ENCODE measurements around the gene GLRX3. TPM values are rescaled to one million over a fixed set of nuclear protein-coding genes. Genes with fewer than 3 reads are reported as not detected.

The GLRX3 gene
- total and polyA plus RNA-seq, 2 of the 13 experiments (the other 11 are each of a cell fraction or from before 2014, with no cell fraction given), result 91.4 to 135 TPM

- TF ChIP-seq ZBTB33 (CRISPR knock-in tag; IDR thresholded peaks at IDR 0.05), result peak; percentile 20; the same call in 1 of the 2 replicates
- no peak for TF ChIP-seq TBP (CRISPR knock-in tag; IDR thresholded peaks at IDR 0.05)
- TF ChIP-seq SMC3 (IDR thresholded peaks at IDR 0.05; ENCODE audit: low read length), result peak; percentile 14; the same call in 1 of the 2 replicates
- TF ChIP-seq LRRFIP1 (CRISPR knock-in tag; conservative IDR thresholded peaks at IDR 0.05), result no peak
- TF ChIP-seq AGO1 (IDR thresholded peaks at IDR 0.05; ENCODE audit: low read depth, low read length, poor library complexity, severe bottlenecking), result no peak
- TF ChIP-seq SMYD3 (CRISPR knock-in tag; IDR thresholded peaks at IDR 0.05), result no peak
Observed at GRCh38 chr10:130179640-130180039, 43.4 kb downstream of the GLRX3 start (continued).

GRCh38 chr10:130180416-130180815, 44.2 kb downstream of the GLRX3 start:
- ChIA-PET POLR2A (no interaction called here), CTCF (ENCODE audit: low intra/inter-chr PET ratio, low total read pairs) (interaction anchor here (0.7 kb wide), 1 partner anchor 71 kb away, joined by 4 read pairs; no protein-coding TSS in a partner anchor)
- Histone ChIP-seq H3K36me3 (replicated peaks in 1 of 2; ENCODE audit: control insufficient read depth in 1 of 2, insufficient read depth in 2 of 2, low read length in 2 of 2) (peaks cover 24 to 73% of the 10 kb centered on the region in 2 experiments; a peak in 4 of 5 replicates), H3K4me1 (ENCODE audit: insufficient read depth, low read length) (no peaks in the 10 kb centered on the region), H3K4me2 (ENCODE audit: low read depth, low read length) (no peak overlapping the region), H3K27me3 (ENCODE audit: control insufficient read depth in 1 of 2, insufficient read depth in 2 of 2, low read length in 2 of 2) (no peaks in the 10 kb centered on the region), H4K20me1 (ENCODE audit: insufficient read depth, low read length) (no peaks in the 10 kb centered on the region; the same call in none of the 2 replicates), H3K27ac (ENCODE audit: extremely low read length, insufficient read depth, low read length) (no peak overlapping the region), H3K9me3 (ENCODE audit: low read length) (no peaks in the 10 kb centered on the region), H3K79me2 (ENCODE audit: insufficient read depth, low read length) (no peaks in the 10 kb centered on the region), H3K4me3 (replicated peaks in 1 of 3; ENCODE audit: insufficient read depth in 1 of 3, low read depth in 2 of 3, low read length in 3 of 3) (no peak overlapping the region), H2AFZ (ENCODE audit: low read length) (no peak overlapping the region), H3K9ac (ENCODE audit: insufficient read depth, low read depth, low read length) (no peak overlapping the region)
- DNase-seq (ENCODE audit: low spot score), result no peak
- WGBS (ENCODE audit: low lambda C conversion rate), result 92% methylated on average over 1 of the region's 1 CpG
- intact Hi-C loops (cut with micrococcal nuclease; ENCODE audit: unreplicated experiment), result no loop called here
- in situ Hi-C loops (cut with HindIII; ENCODE audit: extremely low pct_ligation_motif_present, low pct_unique_long_range_greater_than_20kb), result loop anchor here (25.0 kb wide), 1 partner anchor 1707 kb away; no protein-coding TSS in a partner anchor
- no TSS peak for BruUV-seq (replicated peaks)
- ATAC-seq, result no peak
- TF ChIP-seq MTF1 (CRISPR knock-in tag; IDR thresholded peaks at IDR 0.05) (no peak), ZNF317 (CRISPR knock-in tag; IDR thresholded peaks at IDR 0.05) (no peak), ZNF407 (CRISPR knock-in tag; IDR thresholded peaks at IDR 0.05; ENCODE audit: not compliant biosample characterization) (no peak), ZFP62 (CRISPR knock-in tag; IDR thresholded peaks at IDR 0.05) (no peak)
- no peak for FAIRE-seq

All from HepG2 (cell line).